HL-60/S4 (cell line): Measurements from ENCODE around the gene NPM3.

ENCODE experiments used
- in situ Hi-C: fragments of 300-500 bp; cut with MboI; formaldehyde crosslinking; loops from 2 replicates; pipeline ENCODE4 v1.14.3; 2022; ENCODE audit warnings: low sequenced_read_pairs

The NPM3 gene

DNA sequence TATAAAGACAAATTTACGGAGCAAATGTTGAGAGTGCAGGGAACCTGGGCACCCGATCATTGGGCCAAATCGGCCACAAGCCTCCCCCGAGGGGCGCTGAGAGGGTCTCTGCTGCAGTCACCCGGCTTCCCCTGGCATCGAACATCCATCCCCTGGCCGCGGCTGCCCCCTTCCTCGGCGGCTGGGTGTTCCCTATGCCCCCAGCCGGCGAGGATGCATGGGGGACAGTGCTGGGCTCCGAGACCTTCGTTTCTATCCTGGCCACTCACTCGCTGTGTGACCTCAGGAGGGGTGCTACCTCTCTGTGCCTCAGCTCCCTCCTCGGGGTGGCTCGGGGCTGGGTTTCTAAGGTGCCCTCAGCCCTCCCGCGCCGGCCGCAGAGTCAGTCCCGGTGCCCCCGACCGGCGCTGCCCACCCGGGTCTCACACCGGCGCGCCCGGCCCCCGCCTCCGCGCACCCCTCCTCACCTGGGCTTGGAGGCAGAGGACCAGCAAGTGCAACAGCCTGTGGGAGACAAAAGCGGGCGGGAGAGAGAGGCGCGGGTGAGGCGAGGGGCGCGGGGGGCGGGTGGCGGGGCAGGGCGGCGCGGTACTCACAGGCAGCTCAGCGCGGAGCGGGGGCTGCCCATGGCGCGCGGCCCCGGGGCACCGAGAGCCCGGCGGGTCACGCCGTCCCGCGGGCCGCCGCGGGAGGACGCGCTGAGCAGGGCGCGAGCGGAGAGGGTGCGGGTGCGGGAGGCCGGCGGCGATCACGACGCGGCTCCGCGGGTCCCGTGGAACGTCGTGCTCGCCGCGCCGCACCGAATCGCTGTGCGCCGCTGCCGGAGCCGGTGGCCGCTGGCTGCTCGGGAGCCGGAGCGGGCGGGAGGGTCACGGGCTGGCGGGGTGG is 7.7 kb downstream of the NPM3 start, which contains the start of gene FGF8:
Gene FGF8, minus strand, starts transcription at position 842 of the 888 bp plus-strand sequence. Its CDS starts 214 bp downstream, at position 628.
- in situ Hi-C loops, result no loop called here

DNA sequence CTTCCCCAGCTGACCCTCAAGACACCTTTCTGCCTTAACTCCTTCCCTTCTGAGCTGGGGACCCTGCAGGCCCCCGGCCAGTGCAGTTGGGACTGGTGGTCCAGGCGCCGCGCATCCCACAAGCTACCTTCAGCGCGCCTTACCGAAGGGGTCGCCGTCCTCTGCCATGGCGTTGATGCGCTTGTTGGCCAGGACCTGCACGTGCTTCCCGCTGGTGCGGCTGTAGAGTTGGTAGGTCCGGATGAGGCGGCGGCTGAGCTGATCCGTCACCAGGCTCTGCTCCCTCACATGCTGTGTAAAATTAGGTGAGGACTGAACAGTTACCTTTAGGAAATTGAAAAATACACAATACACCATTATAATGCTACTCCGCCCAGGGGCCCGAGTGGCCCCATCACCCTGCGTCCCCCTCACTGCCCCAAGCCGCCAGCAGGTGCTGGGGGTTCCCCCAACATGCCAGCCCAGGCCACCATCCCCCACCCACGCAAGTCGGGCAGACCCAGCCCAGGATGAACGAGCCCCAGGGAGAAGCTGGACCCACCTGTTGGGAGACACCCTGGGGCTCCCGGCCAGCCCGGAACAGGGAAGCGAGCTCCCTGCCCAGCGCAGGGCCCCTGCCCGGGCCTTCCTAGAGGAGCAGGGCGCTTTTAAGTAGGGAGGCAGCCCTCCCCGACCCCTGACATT is 8.5 kb downstream of the NPM3 start:
- in situ Hi-C loops, result no loop called here

DNA sequence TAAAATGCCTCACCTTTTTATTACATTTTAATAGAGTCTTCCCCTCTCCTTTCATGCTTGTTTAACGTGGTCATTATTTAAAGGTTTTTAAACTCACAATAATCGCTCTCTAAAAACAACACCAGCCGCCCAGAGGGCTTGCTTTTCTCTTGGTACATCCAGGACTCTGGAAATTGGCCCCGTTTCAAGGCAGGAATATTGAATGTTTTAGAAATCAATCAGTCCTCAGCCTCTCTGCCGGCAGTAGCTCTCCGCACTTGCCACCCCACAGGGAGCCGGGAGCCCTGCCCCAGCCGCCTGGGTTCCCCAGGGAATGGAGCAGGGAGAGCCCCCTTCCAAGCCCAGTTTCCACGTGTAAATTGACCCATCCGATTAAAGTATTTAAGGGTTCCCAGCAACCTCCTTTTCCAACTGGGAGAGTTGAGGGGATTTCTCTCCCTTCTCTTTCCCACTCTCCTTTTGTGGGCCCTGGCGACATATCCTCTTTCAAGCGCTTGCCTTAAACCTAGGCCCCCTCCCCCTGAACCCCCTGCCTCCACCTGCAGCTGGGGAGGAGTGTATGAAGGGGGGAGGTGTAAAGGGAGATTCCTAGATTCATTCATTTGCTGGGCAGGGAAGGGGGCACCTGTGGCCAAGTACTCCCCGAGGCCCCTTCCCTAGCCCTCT is 9.2 kb downstream of the NPM3 start:
- in situ Hi-C loops, result no loop called here

DNA sequence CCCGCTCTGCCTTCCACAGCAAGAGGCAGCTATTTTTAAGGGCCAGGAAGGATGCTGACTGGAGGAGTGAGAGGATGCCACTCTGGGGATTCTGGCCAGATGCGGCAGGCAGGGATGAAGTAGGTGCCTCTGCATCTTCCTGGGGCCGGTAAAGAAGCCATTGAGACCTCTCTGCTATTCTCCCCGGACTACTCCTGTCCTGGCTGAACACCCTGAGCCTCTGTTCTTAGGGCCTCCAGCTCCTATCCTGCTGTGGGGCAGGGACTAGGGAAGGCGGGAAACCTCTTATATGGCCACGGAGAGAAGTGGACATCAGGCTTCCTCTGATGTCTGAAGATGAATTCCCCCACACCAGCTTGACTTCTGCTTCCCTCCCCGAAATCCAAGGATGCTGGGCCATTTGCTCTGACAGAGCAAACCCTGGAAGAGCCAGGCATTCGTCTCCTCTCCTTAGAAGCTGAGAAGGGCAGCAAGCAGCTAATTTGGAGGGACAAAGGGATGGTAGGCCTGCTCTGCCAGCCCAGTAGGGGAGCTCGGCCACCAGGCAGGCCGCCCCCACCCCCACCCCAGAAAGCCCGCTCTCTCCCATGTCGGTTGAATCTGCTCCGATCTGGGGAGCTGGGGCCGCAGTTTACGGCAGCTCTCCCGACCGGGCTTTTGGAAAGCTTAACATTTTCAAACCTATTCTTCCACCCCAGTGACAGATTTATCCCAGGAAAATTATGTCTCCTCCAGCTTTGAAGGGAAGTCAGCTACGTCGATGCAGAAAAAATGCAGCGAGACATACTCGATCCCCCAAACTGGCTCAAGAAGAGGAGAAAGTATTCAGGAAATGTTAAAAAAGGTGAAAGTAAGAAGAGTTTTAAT is 10.1 kb downstream of the NPM3 start:
- in situ Hi-C loops, result no loop called here

DNA sequence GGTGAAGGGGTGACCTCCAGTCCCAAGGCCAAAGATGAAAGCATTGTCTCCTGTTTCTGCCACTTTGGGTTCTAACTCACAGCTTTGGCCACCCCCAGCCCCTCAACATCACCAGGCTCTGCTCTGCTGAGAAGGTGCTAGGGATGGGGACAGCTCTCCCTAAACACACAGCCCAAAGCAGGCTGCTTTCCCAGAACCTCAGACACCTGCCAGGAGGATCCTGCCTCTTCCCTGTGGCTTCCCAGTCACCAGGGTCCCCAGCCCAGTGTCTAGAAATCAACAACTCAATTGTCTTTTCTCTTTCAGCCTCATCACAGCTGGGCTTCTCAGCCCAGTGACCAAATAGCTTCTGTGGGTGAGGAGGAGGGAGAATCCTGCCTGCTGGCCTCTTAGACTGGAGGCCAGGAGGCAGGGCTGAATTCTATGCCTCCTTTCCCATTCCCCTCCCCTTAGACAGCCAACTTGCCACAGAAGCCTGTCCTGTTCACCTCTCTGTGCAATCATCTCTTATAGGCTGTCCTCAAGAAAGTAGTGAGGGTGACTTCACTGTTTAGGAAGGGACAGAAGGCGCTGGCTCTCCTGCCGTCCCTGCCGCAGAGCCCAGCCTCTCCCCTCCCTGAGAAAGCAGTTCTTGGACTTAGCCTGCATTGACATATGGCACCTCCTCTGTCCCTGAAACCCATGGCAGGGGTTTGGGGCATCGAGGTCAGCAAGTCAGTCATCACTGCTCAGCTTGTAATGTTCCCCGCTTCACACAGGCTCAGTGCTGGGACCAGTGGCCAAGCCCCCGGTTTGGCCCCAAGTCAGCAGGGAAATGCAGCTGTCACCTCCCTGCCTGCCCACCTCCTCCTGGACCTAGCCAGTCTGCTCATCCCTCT is 11.0 kb downstream of the NPM3 start:
- in situ Hi-C loops, result no loop called here

DNA sequence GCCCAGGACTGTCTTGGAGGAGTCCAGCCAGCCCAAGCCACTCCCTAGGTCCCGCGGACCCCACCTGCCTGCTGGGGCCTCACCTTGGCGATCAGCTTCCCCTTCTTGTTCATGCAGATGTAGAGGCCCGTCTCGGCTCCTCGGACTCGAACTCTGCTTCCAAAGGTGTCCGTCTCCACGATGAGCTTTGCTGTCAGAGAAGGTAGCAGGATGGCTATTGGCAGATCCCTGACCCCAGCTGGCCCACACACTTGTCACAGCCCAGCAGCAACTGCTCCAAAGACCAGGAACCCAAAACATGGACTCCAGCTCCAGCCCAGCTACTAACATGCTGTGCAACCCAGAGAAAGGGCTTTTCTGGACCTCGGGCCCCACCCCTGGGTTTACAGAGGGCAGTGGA is 11.9 kb downstream of the NPM3 start:
- in situ Hi-C loops, result no loop called here

DNA sequence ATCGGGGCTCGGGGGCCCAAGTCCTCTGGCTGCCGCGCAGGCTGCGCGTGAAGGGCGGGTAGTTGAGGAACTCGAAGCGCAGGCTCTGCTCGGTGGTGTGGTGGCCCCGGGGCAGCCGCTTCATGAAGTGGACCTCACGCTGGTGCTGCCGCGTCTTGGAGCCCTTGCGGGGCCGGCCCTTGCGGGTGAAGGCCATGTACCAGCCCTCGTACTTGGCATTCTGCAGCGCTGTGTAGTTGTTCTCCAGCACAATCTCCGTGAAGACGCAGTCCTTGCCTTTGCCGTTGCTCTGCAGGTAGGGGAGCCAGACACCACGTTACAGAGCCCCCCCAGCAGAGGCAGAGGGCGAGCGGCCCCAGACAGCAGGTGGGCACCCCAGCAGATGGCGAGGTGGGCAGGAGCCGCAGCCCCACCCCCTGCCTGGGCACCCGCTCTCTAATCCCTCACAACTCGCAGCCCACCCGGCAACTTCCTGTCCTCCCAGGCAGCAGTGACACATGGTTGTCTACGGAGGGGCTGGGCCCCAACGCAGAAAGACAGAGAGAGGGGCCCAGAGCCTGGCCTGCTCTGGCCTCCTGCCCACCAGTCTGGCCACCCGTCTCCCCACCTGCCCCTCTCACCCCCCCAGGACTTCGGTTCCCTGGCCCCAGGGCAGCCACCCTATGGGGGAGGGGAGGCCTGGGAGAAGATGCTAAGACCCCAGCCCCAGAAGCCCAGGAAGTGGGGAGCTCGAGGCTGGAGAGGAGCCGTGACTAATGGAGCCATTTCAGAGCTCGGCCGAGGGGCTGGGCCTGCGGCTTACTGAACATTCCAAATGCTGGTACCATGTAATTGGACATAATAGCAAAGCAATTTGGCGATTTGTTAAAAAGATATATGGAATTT is 12.7 kb downstream of the NPM3 start:
- in situ Hi-C loops, result no loop called here

DNA sequence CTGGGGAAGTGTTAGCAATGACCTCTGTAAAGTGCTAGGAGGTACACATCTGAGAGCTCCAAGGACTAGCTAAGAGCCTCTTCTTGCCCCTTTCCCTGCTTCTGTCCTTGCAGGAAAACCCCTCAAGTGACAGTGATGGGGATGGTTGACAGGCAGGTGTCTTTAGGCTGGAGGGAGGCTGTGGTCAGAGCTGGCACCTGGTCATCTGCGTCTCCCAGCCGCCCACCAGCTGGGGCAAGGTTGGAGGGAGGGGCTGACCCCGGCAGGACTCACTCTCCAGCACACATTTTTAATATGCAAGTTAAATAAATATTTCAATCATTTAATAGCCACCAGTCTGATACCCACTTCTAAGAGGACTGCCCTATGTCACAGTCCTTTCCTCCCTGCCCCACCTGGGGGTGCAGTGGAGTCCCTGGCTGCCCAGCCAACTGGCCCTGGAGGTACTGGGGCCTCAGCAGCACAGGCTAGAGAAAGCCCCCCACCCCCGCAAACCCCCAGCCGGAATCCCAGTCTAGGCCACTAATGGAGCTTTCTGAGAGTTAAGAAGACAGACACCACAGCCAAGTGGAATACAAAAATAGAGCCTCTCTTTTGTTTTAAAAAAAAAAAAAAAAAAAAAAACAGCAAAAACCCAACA is 13.6 kb downstream of the NPM3 start:
- in situ Hi-C loops, result no loop called here

DNA sequence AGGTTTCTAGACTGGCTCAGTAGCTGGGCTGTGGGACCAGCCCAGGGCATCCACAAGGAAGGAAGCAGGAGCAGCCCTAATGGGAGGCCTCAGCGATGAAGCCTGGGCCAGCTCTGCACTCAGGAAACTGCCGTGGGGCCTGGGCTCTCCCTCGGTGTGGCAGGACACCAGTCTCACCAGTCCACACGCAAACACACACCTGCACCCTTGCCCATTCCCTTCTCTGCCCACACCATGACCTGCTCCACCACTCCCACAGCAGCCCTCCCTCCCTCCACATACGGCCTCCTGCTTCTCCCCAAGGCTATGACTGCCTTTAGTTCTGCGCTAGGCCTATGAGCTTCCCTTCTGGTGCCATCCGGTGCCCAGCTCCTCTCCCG is 14.5 kb downstream of the NPM3 start:
- in situ Hi-C loops, result no loop called here

DNA sequence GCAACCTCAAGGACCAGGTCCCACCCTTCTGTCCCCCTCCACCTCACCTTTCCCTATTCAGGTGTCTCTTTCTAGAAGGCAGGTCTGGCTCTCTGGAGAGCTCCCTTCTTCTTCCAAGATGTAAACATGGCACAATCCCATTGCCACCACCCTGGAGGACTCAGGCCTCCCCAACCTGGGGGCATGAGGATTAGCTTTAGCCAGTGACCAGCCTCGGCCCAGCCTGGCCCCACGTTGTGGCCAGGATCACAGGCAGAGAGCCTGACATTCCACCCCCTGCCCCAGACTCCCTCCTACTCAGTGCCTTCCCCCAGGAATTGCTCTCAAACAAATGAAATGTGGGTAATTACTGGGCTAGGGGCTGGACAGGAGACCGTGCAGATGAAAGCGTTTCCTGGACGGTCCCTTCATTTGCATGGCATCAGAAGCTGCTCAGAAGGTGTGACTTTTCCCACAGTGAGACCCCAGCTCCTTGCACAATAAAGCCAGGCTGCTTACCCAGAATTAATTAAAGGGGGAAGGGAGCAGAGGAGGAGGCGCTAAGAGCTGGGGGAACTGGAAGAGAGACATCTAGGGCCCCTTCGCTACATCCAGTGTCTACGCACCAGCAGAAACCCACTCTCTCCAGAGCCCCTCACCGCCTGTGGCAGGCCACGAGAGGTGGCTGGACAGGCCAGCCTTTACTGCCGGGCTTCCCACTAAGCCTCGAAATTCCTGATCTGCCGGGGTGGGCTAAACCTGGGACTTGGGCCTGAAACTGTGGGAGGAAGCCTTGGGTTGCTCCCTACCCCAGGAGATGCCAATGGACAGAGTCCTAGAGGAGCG is 15.1 kb downstream of the NPM3 start:
- in situ Hi-C loops, result no loop called here

DNA sequence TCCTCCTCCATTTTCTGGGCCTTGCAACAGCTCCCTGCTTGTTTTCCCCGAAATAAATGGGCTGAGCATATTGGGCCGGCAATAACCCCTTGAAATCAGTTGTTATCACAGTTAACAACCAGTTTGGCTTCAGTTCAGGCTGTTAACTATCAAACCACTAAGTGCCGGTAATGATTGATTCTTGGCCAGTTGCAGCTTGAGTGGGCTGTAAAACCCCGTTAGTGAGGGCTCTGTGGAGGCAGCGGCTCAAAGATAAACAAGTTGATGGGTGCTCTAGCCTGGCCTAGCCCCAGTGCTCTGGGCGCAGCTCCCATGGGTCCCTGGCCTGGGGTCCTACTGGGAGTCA is 15.7 kb downstream of the NPM3 start:
- in situ Hi-C loops, result no loop called here

DNA sequence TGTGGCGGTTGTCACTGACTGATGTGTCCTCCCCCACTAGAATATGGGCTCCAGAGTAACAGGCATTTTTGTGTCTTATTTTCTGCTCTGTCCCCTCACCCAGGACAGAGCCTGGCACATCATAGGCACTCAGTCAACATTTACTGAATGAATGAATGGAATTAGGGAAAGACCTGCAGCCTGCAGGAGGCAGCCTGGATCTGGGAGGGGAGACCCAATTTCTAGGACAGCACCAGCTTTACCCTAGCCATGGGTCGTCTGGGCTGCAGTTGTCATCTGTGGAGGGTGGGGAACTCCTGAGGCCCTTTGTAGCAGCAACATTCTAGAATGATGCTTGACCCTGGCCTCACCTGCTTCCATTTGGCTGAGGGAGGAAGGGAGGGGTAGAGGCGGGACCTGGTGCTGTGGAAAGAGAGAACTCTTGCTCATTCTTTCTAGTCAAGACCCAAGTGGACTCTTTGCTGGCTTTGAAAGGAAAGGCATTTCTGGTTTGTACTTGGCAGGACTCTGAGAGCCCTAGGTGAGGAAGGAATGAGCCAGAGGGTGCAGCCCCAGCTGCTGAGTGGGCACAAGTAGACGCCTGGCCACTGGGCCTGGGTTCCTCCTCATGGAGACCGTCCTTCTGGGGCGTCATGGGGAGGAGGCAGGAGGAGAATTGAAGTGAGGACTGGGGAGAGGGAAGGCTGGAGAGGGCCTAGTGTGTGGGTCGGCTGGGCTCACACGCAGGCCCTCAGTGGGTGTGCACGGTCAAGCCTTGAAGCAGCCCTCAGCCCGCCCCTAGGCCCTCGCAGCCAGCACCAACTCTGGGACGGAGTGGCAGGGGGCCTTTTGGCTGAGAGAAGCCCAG is 16.3 kb downstream of the NPM3 start:
- in situ Hi-C loops, result no loop called here

DNA sequence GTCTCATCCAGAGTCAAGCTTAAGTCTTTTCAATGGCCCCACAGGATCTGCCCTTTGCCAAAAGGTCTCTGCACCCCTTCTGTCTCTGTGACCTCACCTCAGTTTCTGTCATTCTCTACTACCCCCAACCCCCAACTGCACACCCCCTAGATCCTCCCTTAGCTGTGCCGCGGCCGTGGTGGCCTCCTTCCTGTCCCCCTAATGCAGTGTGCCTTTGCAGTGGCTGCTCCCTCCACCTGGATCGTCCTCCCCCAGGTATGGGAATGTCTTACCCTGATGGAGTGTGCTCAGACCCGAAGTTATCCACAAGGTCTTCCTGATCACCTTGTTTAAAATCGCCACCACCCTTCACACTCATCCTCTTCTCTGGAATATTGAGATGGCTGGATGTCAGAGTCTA is 16.9 kb downstream of the NPM3 start:
- in situ Hi-C loops, result no loop called here

DNA sequence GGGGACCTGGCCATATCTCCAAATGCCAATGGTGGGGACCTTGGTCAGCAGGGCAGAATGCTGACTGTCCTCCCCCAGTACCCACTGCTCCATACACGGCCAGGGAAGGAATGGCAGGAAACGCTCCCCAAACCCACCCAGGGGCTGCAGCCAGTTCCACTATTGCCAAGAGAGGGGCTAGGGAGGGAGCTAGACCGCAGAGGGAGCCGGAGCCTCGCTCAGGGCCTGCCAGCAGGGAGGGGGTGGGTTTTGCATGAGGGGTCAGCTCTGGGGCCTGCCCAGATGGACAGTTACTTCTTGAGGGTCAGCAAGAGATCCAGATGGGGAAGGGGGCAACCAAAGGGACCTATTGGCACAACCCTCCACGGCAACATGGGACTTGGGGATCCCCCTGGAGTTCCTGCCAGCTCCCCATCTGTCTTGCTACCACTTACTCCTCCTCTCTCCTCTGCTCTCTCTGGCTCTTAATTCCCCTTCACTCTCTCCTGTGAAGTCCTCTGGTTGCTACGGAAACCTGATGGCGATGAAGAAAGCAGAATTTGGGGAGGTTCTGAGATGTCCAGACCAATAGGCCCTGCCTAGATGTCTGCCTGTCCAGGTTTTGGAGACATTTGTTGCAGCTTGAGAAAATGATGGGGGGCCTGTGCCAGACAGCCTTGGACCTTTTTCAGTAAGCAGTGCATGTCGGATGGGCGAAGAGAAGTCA is 20.0 kb downstream of the NPM3 start:
- in situ Hi-C loops, result no loop called here

DNA sequence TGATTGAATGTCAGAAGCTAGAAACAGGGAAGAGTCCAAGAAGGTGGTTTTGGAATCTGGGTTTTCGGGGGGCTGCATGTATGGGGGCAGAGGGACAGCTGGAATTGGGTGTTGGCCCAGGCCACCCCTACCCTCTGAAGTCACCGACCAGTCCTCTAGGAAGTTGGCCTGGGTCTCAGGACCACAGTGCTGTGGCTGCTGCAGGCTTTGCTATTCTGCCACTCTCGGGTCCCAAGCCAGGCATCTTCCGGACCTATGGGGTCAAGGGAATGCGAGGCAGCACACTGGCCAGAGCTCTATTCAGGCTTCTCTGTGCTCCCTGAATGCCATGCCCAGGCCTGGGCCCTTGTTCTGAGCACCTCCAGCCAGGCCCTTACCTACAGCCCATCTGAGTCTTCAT is 20.5 kb downstream of the NPM3 start:
- in situ Hi-C loops, result no loop called here

DNA sequence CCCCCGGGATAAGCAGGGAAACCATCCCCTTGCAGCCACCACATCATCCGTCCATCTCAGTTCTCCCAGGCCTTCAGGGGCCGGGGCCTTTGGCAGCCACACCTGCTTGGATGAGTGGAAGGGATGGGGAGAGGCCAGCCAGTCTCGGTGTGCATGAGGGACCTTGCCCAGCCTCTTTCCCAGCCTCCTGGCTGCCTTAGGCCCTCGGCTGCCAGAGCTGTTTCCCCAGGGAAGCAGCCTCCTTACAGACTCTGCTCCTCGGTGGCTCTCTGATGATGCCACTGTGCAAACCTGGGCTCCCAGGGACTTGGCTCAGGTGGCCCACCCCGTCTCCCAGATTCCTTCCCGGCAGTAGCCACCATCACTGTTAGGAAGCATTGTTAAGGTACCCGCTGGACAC is 22.0 kb downstream of the NPM3 start:
- in situ Hi-C loops, result no loop called here
